HG03342 (cell line): ENCODE data around the gene NARS2.
"Not testable (repeated sequence)": the region's sequence is repeated elsewhere in the genome, so short reads cannot be mapped to it uniquely, and the experiment has no call there.

Source experiments
- ATAC-seq: cut with Tn5 transposase; IDR thresholded peaks from one replicate; pipeline ENCODE4 v1.9.1; 2021; ENCODE audit warnings: mild to moderate bottlenecking, moderate library complexity; ENCODE audit not compliant: unreplicated experiment

NARS2 gene, protein sequence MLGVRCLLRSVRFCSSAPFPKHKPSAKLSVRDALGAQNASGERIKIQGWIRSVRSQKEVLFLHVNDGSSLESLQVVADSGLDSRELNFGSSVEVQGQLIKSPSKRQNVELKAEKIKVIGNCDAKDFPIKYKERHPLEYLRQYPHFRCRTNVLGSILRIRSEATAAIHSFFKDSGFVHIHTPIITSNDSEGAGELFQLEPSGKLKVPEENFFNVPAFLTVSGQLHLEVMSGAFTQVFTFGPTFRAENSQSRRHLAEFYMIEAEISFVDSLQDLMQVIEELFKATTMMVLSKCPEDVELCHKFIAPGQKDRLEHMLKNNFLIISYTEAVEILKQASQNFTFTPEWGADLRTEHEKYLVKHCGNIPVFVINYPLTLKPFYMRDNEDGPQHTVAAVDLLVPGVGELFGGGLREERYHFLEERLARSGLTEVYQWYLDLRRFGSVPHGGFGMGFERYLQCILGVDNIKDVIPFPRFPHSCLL

DNA sequence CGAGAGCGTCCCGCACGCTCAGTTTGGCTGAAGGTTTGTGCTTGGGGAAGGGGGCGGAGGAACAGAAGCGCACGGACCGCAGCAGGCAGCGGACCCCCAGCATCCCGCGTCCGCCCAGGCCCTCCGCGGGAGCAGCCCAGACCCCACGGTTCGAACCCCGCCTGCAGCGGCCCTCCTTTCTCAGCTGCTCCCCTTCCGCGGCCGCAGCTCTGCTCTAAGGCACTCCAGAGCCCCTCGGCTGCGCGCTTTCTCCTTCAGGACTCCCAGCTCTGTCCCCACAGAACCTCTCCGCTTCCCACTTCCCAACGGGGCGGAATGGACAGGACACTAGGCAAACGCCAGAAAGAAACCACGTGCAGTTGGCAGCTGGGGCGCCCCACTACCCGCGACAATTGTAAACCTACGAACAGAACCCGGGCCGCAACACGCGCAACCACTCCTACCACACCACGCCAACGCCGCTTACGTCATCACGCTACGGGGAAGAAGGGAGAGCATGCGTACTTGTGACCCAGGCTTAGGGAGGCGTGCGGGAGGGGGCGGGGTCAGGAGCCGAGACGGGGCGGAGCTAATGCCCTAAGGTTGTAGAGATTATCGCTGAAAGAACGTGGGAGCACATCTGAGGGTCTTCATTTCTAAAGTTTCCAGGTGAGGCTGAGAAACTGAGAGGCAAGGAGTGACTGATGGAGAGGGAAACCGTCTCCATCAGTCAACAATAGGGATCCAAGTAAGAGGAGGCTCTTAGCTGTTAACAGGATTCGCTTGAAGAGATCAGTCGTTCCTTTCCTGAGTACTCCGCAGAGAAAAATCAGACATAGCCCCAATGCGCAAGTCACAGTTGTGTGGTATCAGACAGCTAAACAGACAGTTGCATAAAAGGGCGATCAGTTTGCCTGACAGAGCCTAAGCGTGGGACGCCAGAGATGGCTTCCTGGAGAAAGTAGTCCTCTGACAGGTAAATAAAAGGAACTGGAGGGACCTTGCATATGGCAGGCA is at the start of gene NARS2:
TSS of gene NARS2 (minus strand) at position 479 of the 996 bp plus-strand sequence. CDS start at position 103, 376 bp downstream.
- peak; percentile 96 for ATAC-seq

GRCh38 chr11:78622666-78623065 is 48.0 kb upstream of the NARS2 start:
- no peak for ATAC-seq

DNA sequence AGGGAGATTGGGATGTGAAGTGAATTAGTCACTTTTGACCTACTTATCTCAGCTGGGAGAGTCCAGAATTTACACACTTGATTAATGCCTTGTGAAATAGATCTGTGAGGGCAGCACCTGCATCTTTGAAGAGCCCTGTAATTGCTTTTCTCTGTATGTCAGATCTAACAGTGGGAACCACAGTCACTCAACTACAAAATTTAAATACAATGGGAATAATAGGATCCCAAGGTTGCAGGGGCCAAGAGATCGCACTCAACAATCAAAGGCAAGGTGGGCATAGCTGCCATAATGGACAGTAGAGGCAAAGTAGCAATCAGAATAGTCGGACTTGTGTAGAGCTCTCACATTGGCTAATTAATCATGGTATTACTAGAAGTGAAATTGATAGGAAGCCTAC is 45.5 kb upstream of the NARS2 start:
- no peak for ATAC-seq

DNA sequence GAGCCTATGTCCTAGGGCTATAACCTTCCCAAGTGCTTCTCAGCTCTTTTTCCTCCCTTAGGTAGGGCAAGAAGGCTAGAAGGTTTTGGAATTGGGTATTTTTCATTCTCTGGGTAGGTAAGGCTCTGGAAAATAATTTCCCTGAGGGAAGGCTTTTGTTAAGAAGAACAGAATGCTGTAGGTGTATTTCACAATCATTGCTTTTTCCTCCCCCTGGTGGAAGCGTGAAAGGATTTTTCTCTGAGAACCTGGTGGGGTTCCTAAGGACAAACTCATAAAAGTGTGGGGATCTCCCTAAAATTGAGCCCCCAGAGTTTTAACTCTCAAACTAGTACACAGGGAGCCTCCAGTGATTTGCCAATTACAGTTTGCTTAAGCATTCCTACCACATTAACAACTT is 41.1 kb upstream of the NARS2 start:
- ATAC-seq: no peak

- no peak for ATAC-seq
Observed at GRCh38 chr11:78613378-78613813, 38.7 kb upstream of the NARS2 start.

GRCh38 chr11:78612721-78613377 is 38.2 kb upstream of the NARS2 start:
- ATAC-seq: no peak

DNA sequence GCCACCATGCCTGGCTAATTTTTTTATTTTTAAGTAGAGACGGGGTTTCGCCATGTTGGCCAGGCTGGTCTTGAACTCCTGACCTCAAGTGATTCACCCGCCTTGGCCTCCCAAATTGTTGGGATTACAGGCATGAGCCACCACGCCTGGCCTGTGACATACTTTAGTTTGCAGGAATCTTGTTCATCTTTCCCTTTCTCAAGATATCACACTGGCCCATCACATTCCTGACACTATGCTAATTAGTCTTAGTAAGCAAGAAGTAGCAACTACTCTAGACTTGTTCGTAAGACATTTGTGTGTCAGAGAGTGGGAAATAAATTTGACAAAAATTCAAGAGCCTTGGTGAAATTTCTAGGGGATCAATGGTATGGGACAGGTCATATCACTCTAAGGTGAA is 34.7 kb upstream of the NARS2 start:
- not testable (repeated sequence) for ATAC-seq

DNA sequence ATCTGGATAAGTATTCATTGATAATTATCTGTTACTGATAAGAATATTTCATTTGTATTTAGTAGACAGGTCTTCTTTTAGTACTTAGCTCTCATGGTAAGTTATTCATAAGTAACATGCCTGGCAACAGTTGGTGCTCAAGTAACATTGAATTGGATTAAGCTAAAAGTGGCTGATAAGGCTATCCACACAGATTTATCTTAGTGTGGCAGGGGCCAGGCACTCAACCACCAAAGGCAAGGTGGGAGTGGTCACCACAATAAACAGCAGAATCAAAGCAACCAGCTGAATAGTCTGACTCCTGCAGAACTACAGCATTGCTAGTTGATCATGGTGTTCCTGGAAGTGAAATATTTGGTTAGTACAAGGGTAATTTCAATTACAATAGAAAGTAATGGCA is 33.0 kb upstream of the NARS2 start:
- no peak for ATAC-seq

DNA sequence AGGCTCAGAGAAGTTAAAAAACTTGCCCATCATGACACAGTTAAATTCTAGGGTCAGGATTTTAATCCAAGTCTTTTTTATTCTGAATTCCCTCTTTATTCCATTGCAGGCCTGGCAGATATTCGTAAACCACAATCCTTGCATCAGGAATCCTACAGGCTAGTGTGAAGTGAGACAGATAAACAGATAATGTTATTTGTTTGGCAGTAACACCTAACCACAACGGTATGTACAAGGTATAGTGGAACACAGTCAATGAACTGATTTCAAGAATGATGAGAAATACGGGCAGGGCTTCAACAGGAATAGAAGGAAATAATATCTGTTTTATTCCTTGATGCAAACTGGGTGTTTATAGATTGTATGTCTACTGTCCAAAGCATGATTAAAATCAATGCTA is 32.0 kb upstream of the NARS2 start:
- ATAC-seq: no peak

GRCh38 chr11:78605296-78605695 is 30.6 kb upstream of the NARS2 start:
- ATAC-seq: no peak

- no peak for ATAC-seq
Observed at GRCh38 chr11:78603792-78604191, 29.1 kb upstream of the NARS2 start.

DNA sequence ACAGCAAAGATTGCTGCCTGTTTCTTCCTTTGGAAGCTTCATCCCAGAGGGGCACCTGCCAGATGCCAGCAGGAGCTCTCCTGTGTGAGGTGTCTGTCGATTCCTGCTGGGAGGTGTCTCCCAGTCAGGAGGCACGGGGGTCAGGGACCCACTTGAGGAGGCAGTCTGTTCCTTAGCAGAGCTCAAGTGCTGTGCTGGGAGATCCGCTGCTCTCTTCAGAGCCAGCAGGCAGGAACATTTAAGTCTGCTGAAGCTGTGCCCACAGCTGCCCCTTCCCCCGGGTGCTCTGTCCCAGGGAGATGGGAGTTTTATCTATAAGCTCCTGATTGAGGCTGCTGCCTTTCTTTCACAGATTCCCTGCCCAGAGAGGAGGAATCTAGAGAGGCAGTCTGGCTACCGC is 28.1 kb upstream of the NARS2 start:
- not testable (repeated sequence) for ATAC-seq

DNA sequence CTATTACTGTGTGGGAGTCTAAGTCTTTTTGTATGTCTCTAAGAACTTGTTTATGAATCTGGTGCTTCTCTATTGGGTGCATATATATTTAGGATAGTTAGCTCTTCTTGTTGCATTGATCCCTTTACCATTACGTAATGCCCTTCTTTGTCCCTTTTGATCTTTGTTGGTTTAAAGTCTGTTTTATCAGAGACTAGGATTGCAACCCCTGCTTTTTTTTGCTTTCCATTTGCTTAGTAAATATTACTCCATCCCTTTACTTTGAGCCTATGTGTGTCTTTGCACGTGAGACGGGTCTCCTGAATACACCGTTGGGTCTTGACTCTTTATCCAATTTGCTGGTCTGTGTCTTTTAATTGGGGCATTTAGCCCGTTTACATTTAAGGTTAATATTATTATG is 26.4 kb upstream of the NARS2 start:
- ATAC-seq: not testable (repeated sequence)

DNA sequence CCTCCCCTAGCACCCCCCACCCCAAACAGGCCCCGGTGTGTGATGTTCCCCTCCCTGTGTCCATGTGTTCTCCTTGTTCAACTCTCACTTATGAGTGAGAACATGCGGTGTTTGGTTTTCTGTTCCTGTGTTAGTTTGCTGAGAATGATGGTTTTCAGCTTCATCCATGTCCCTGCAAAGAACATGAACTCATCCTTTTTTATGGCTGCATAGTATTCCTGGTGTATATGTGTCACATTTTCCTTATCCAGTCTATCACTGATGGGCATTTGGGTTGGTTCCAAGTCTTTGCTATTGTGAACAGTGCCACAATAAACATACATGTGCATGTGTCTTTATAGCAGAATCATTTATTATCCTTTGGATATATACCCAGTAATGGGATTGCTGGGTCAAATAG is 22.9 kb upstream of the NARS2 start:
- ATAC-seq: not testable (repeated sequence)

- ATAC-seq: no peak
Observed at GRCh38 chr11:78595436-78596130, 20.9 kb upstream of the NARS2 start.

- ATAC-seq: no peak
Observed at GRCh38 chr11:78594814-78595213, 20.1 kb upstream of the NARS2 start.

GRCh38 chr11:78588517-78588916 is 13.9 kb upstream of the NARS2 start:
- no peak for ATAC-seq

- ATAC-seq: no peak
Observed at GRCh38 chr11:78587446-78587845, 12.8 kb upstream of the NARS2 start.

- ATAC-seq: no peak
Observed at GRCh38 chr11:78586452-78587046, 11.9 kb upstream of the NARS2 start.

DNA sequence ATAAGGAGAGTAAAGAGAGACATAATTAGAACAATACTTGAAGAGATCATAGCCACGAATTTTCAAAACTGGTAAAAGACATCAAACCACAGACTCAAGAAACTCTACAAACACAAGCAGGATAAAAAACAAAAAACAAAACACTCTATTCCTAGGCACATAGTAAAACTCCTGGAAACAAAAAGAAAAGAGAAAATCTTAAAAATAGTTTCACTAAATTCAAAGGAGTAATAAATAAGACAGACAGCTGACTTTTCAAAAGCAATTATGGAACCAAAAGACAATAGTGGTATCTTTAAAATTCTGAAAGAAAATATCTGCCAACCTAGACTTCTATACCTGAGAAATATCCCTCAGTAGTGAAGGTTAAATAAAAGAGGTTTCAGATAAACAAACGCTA is 9.2 kb upstream of the NARS2 start:
- no peak for ATAC-seq
